Trophoblast cell (in vitro differentiated cells and primary cell): ENCODE data around the gene MTSS2.
A peak's percentile ranks its signal among the peaks of the same experiment; 100 is the strongest.

Experiments used
- DNase-seq, 2 donors: peaks; one replicate each; pipeline ENCODE4 v3.0.0-alpha.2; 2016
- H2AFZ ChIP-seq: 2 replicates; pipeline ENCODE4 v1.6.1; 2013; ENCODE audit warnings: low read length, moderate library complexity, mild to moderate bottlenecking; ENCODE audit not compliant: insufficient read depth, poor library complexity
- H2AK5ac ChIP-seq: 2 replicates; pipeline ENCODE4 v1.6.1; 2013; ENCODE audit warnings: mild to moderate bottlenecking, low read length
- H2BK120ac ChIP-seq: 2 replicates; pipeline ENCODE4 v1.6.1; 2013; ENCODE audit warnings: low read length, mild to moderate bottlenecking, moderate library complexity; ENCODE audit not compliant: insufficient read depth, poor library complexity
- H2BK12ac ChIP-seq: 2 replicates; pipeline ENCODE4 v1.6.1; 2013; ENCODE audit warnings: mild to moderate bottlenecking, low read length, moderate library complexity
- H2BK5ac ChIP-seq: 2 replicates; pipeline ENCODE4 v1.6.1; 2013; ENCODE audit warnings: low read length, low read depth, moderate library complexity, mild to moderate bottlenecking; ENCODE audit not compliant: poor library complexity
- H3K14ac ChIP-seq: 2 replicates; pipeline ENCODE4 v1.6.1; 2013; ENCODE audit warnings: mild to moderate bottlenecking, low read length
- H3K18ac ChIP-seq: 2 replicates; pipeline ENCODE4 v1.6.1; 2013; ENCODE audit warnings: mild to moderate bottlenecking, low read length
- H3K23ac ChIP-seq: 2 replicates; pipeline ENCODE4 v1.6.1; 2013; ENCODE audit warnings: low read length
- H3K27ac ChIP-seq: 2 replicates; pipeline ENCODE4 v1.5.1; 2013; ENCODE audit warnings: low read depth, mild to moderate bottlenecking, inconsistent platforms, low read length, moderate library complexity
- H3K27me3 ChIP-seq: 2 replicates; pipeline ENCODE4 v1.6.1; 2013; ENCODE audit warnings: inconsistent platforms, mild to moderate bottlenecking, low read length, moderate library complexity; ENCODE audit not compliant: insufficient read depth
- H3K36me3 ChIP-seq, 2 experiments: 1 replicate in 1 of 2; 2 replicates in 1 of 2; pipeline ENCODE4 v1.6.1; 2013; ENCODE audit warnings: low read length in 2 of 2, mild to moderate bottlenecking in 2 of 2, moderate library complexity in 1 of 2; ENCODE audit not compliant: insufficient read depth in 2 of 2, control insufficient read depth in 1 of 2
- H3K4ac ChIP-seq: 2 replicates; pipeline ENCODE4 v1.6.1; 2013; ENCODE audit warnings: low read depth, mild to moderate bottlenecking, low read length, moderate library complexity
- H3K4me1 ChIP-seq, 2 experiments: 1 replicate in 1 of 2; 2 replicates in 1 of 2; pipeline ENCODE4 v1.6.1; 2013; ENCODE audit warnings: low read length in 2 of 2, mild to moderate bottlenecking in 2 of 2, moderate library complexity in 1 of 2; ENCODE audit not compliant: insufficient read depth in 2 of 2, control insufficient read depth in 1 of 2
- H3K4me2 ChIP-seq: 2 replicates; pipeline ENCODE4 v1.6.1; 2013; ENCODE audit warnings: inconsistent platforms, mild to moderate bottlenecking, low read length, moderate library complexity
- H3K4me3 ChIP-seq: 2 replicates; pipeline ENCODE4 v1.5.1; 2013; ENCODE audit warnings: mild to moderate bottlenecking, low read depth, low read length, inconsistent platforms
- H3K79me1 ChIP-seq: one replicate; pipeline ENCODE4 v1.6.1; 2013; ENCODE audit warnings: low read length
- H3K79me2 ChIP-seq: 2 replicates; pipeline ENCODE4 v1.6.1; 2013; ENCODE audit warnings: low read length, mild to moderate bottlenecking; ENCODE audit not compliant: control insufficient read depth, insufficient read depth, poor library complexity
- H3K9ac ChIP-seq: 2 replicates; pipeline ENCODE4 v1.6.1; 2013; ENCODE audit warnings: mild to moderate bottlenecking, low read length
- H3K9me3 ChIP-seq: 2 replicates; pipeline ENCODE4 v1.6.1; 2013; ENCODE audit warnings: low read depth, mild to moderate bottlenecking, control low read depth, inconsistent platforms, low read length; ENCODE audit not compliant: insufficient read depth
- H4K12ac ChIP-seq: 2 replicates; pipeline ENCODE4 v1.6.1; 2013; ENCODE audit warnings: low read depth, mild to moderate bottlenecking, low read length, moderate library complexity
- H4K8ac ChIP-seq: 2 replicates; pipeline ENCODE4 v1.6.1; 2013; ENCODE audit warnings: low read depth, mild to moderate bottlenecking, low read length, moderate library complexity
- H4K91ac ChIP-seq: one replicate; pipeline ENCODE4 v1.6.1; 2013; ENCODE audit warnings: low read depth, mild to moderate bottlenecking, low read length, moderate library complexity
- WGBS: extraction: QIAGEN DNeasy Blood & Tissue Kit; methylation state at CpG from one replicate; pipeline ENCODE4 v1.1.7; 2013; ENCODE audit warnings: missing lambda C conversion rate; ENCODE audit not compliant: insufficient read length, insufficient coverage; ENCODE audit errors: extremely low coverage; 5-methylcytosine and 5-hydroxymethylcytosine counted together

The MTSS2 gene

GRCh38 chr16:70649300-70649699 lies 36.6 kb downstream of the MTSS2 start:
- Histone ChIP-seq H3K4me1 (peaks cover 4 to 5% of the 10 kb centered on the region in 2 experiments), H3K27ac (no peak overlapping the region), H3K9ac (no peak overlapping the region), H4K91ac (no peak overlapping the region), H2BK12ac (no peak overlapping the region), H3K27me3 (no peaks in the 10 kb centered on the region), H3K4me2 (no peak overlapping the region), H3K79me2 (no peaks in the 10 kb centered on the region), H2BK120ac (no peak overlapping the region), H3K36me3 (peaks cover 0 to 2% of the 10 kb centered on the region in 2 experiments), H2AK5ac (no peak overlapping the region), H3K23ac (no peak overlapping the region), H2AFZ (no peak overlapping the region), H3K18ac (no peak overlapping the region), H2BK5ac (no peak overlapping the region), H3K79me1 (no peaks in the 10 kb centered on the region), H3K4ac (no peak overlapping the region), H4K8ac (no peak overlapping the region), H3K9me3 (peaks cover 4% of the 10 kb centered on the region), H4K12ac (no peak overlapping the region), H3K4me3 (no peak overlapping the region), H3K14ac (no peak overlapping the region)
- DNase-seq = peak; percentile 61 to 83
- WGBS = no CpG with 5 or more reads among the region's 7 CpGs

- peaks cover 4% of the 10 kb centered on the region for H3K9me3 ChIP-seq
- H3K4me3 ChIP-seq = no peak overlapping the region
- no peak overlapping the region for H3K9ac ChIP-seq
- no peak overlapping the region for H3K18ac ChIP-seq
- H4K91ac ChIP-seq = no peak overlapping the region
- no peak overlapping the region for H2BK12ac ChIP-seq
- no peak overlapping the region for H2AFZ ChIP-seq
- H4K8ac ChIP-seq = no peak overlapping the region
- H2BK5ac ChIP-seq = no peak overlapping the region
- peaks cover 0 to 2% of the 10 kb centered on the region in 2 experiments for H3K4me1 ChIP-seq
- H4K12ac ChIP-seq = no peak overlapping the region
- no peaks in the 10 kb centered on the region for H3K79me1 ChIP-seq
- no peaks in the 10 kb centered on the region for H3K27me3 ChIP-seq
- H3K79me2 ChIP-seq = no peaks in the 10 kb centered on the region
- DNase-seq = peak; percentile 82 to 90
- H3K4ac ChIP-seq = no peak overlapping the region
- no CpG with 5 or more reads among the region's 6 CpGs for WGBS
- no peak overlapping the region for H2AK5ac ChIP-seq
- no peak overlapping the region for H2BK120ac ChIP-seq
- H3K27ac ChIP-seq = no peak overlapping the region
- no peak overlapping the region for H3K4me2 ChIP-seq
- no peak overlapping the region for H3K14ac ChIP-seq
- H3K36me3 ChIP-seq = peaks cover 0 to 2% of the 10 kb centered on the region in 2 experiments
- H3K23ac ChIP-seq = no peak overlapping the region
These were observed 37.2 kb downstream of the MTSS2 start for GRCh38 chr16:70648606-70649005.

- Histone ChIP-seq H3K27ac (no peak overlapping the region), H3K23ac (no peak overlapping the region), H3K36me3 (peaks cover 0 to 2% of the 10 kb centered on the region in 2 experiments), H2BK12ac (no peak overlapping the region), H2BK5ac (no peak overlapping the region), H3K14ac (no peak overlapping the region), H2AK5ac (no peak overlapping the region), H3K79me2 (no peaks in the 10 kb centered on the region), H4K12ac (no peak overlapping the region), H3K4me2 (no peak overlapping the region), H4K8ac (no peak overlapping the region), H3K79me1 (no peaks in the 10 kb centered on the region), H3K4ac (no peak overlapping the region), H2AFZ (no peak overlapping the region), H3K27me3 (no peaks in the 10 kb centered on the region), H4K91ac (no peak overlapping the region), H3K4me3 (no peak overlapping the region), H3K9me3 (peaks cover 4% of the 10 kb centered on the region), H3K18ac (no peak overlapping the region), H3K9ac (no peak overlapping the region), H3K4me1 (peaks cover 0 to 2% of the 10 kb centered on the region in 2 experiments), H2BK120ac (no peak overlapping the region)
- no peak for DNase-seq
- no CpG with 5 or more reads among the region's 15 CpGs for WGBS
These were observed 38.2 kb downstream of the MTSS2 start for GRCh38 chr16:70647441-70648359.

- Histone ChIP-seq H2BK12ac (no peak within 1 kb of the TSS), H3K18ac (no peak within 1 kb of the TSS), H3K27me3 (no peaks in the 10 kb centered on the region), H4K8ac (no peak within 1 kb of the TSS), H2BK120ac (no peak within 1 kb of the TSS), H3K4me3 (no peak within 1 kb of the TSS), H3K27ac (no peak within 1 kb of the TSS), H3K36me3 (peaks cover 0 to 2% of the 10 kb centered on the region in 2 experiments), H3K9me3 (peaks cover 4% of the 10 kb centered on the region), H3K4ac (no peak within 1 kb of the TSS), H3K79me1 (no peaks in the 10 kb centered on the region), H4K91ac (no peak within 1 kb of the TSS), H2AK5ac (no peak within 1 kb of the TSS), H3K4me2 (no peak within 1 kb of the TSS), H3K14ac (no peak within 1 kb of the TSS), H4K12ac (no peak within 1 kb of the TSS), H3K9ac (no peak within 1 kb of the TSS), H2AFZ (no peak within 1 kb of the TSS), H3K79me2 (no peaks in the 10 kb centered on the region), H3K4me1 (peaks cover 0 to 2% of the 10 kb centered on the region in 2 experiments), H2BK5ac (no peak within 1 kb of the TSS), H3K23ac (no peak within 1 kb of the TSS)
- DNase-seq = peak; percentile 96 to 98
- no CpG with 5 or more reads among the region's 39 CpGs for WGBS
These were observed 39.3 kb downstream of the MTSS2 start, which contains the start of gene IL34 for GRCh38 chr16:70646260-70647241. Gene IL34, plus strand, starts transcription at chr16:70646559. Its CDS starts 389 bp downstream, at chr16:70646948.
